ENCODE measurements around the gene CEP131.
A peak's percentile ranks its signal among the peaks of the same experiment; 100 is the strongest.

The CEP131 gene

DNA sequence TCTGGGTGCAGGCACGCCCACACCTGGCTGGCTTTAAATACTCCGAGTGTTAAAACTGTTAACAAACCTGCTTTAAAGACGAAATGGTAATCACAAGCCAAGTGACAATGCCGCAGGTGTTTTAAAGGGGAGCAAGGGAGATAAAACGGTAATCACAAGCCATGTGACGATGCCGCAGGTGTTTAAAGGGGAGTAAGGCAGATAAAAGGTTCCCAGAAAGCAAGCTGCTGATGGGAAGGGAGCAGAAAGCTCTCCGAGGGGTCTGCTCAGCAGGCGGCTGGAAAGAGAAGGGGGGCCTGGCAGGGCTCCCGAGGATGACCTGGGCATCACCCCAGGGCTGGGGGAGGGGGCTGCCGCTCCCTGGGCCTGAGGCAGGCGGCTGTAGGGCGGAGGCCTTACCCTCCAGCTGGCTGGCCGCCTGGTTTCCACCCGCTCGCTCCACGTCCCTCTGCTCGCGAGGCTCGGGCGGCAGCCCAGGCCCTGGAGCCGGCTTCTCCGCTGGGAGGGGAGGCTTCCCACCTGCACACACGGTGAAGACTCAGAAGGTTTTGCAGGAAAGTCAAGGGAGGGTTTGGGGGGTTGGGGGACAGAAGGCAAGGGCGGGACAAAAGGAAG lies 28.4 kb upstream of the CEP131 start:
- DNase-seq = no peak

DNA sequence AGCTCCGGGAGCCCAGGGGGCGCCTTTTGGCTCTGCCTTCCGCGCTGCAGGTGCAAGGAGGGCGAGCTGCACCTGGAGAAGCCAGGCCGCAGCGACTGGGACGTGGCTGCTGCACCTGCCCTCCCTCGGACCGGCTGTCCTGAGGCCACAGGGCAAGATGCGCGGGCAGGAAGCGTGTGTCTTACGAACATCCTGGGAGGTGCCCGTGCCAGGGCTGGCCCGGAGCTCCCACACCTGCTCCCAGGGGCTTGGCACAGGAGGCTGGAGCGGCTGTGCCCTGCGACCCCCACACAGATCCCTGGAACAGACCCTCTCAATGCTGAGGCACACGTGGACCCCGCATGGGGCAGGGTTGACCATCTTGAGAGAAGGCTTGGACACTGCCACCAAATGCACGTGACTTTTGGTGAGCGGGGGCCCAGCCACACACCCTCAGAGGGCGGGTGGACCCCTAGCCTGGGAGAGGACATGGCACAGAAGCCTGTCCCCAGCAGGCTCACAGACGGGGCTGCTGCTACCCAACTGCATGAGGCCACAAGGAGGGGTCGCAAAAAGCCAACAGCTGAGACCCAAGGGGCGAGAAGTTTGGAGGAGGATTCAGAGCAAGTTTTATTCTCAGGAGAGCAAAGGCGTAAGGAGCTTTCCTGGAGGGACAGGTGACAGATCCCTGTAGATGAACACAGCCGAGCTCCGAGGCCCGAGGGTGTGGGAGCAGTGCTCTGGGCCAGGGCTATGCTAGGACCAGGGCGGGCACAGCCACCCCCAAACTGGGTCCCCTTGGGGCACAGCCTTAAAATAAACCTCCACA lies 27.7 kb upstream of the CEP131 start:
- no peak for DNase-seq

DNA sequence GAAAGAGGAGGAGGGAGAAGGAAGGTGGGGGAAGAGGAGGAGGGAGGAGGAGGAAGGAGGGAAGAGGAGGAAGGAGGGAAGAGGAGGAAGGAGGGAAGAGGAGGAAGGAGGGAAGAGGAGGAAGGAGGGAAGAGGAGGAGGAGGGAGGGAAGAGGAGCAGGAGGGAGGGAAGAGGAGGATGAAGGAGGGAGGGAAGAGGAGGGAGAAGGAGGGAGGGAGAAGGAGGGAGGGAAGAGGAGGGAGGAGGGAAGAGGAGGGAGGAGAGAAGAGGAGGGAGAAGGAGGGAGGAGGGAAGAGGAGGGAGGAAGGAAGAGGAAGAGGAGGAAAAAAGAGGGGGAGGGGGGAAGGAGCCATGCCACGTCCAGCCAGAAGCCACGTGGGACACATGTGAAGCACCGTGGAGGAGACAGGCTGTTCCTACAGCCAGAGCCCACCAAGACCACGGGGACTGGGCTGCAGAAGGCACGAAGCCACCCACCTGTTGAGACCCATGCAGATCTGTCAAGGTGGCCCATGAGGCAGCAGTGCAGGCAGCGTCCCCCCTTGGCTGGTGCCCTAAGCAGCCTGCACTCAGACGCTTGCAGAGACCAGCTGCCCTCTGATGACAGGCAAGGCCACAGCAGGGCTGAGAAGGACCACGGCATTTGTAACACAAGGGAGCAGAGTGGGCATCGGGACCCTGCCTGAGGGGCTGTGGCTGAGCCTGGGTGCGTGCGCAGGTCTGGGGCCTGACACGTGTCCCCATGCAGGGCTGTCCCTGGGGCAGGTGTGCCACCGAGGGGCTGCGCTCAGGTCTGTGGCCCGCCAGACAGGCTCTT lies 26.7 kb upstream of the CEP131 start:
- DNase-seq = peak in 1 of 5 experiments; percentile 35

DNA sequence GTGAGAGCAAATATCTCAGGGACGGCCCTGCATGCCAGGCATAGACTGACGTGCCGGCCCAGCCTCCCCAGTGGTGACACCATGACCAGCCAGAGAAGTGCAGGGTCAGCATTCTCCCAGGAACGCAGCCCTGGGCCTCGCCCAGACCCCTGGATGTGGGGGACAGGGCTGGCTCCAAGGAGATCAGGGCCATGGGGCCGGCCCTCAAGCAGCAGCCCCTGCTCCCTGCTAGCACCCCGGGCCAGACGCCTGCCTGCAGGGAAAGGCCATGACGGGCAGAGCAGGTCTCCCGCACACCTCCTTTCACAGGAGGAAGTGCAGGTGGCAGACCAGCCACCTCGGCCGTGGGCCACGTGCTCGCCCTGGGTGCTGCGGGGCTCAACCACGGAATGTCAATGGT lies 25.9 kb upstream of the CEP131 start:
- no peak for DNase-seq

DNA sequence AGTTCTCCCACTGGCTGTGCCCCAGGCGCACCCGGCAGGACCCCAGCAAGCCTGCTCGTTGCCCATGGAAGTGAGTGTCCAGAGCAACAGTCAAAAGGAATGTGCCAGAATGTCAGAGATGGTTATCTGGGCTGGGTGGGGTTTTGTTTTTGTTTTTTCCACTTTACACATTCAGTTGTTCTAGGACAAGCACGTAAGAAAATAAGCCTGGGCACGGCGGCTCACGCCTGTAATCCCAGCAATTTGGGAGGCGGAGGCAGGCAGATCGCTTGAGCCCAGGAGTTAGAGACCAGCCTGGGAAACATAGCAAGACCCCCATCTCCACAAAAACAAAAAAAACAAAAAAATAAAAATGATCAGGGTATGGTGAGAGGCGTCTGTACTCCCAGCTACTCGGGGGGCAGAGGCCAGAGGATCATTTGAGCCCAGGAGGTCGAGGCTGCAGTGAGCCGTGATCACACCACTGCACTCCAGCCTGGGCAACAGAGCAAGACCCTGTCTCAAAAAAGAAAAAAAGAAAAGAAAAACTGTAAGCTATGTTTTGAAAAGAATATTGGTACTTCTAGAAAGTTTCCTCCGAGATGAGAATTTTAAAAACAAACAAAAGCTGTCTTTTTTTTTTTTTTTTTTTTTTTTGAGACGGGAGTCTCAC lies 24.7 kb upstream of the CEP131 start:
- no peak for DNase-seq

DNA sequence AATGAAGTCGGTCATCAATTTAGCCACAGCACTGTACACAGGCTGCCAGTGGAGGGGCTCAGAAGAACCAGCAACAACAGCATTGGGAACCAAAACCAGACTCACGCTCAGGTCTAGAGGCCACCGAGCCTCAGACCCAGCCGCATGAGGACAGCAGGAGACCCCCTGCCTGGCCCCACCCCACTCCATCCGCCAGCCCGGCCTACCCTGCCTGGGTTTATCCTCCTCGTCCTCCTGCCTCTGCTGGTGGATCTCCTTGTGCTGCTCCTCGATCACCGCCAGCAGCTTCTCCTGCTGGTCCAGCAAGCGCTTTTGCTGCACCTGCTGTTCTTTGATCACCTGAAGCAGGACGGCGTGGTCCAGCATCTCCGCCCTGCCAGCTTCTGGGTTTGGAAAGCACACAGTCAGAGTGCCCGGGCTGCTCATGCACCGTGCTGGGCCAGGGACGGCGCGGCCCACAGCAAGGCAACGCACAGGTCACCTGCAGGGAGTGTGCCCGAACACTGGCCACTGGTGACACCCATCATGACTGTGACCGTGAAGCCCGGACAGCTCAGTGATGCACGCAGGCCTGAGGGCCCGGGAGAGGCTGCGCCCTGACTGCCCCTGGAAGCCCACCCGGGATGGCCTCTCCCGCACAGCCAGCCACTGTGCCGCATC lies 24.0 kb upstream of the CEP131 start:
- DNase-seq = no peak

DNA sequence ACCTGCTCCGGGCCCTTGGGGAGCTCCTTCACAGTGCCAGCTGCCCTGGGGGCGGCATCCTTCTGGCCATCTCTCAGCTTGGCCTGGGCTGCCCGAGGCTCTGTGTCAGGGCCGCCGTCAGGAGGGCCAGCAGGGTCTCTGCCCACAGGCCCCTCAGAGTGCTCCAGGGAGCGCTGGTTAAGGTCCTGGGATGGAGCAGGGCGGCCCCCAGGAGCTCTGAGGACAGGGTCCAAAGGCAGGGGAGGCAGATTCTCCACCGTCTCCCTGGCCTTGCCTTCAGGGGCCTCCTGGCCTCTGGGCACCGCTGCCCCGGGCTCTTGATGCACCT lies 23.5 kb upstream of the CEP131 start:
- DNase-seq = no peak

DNA sequence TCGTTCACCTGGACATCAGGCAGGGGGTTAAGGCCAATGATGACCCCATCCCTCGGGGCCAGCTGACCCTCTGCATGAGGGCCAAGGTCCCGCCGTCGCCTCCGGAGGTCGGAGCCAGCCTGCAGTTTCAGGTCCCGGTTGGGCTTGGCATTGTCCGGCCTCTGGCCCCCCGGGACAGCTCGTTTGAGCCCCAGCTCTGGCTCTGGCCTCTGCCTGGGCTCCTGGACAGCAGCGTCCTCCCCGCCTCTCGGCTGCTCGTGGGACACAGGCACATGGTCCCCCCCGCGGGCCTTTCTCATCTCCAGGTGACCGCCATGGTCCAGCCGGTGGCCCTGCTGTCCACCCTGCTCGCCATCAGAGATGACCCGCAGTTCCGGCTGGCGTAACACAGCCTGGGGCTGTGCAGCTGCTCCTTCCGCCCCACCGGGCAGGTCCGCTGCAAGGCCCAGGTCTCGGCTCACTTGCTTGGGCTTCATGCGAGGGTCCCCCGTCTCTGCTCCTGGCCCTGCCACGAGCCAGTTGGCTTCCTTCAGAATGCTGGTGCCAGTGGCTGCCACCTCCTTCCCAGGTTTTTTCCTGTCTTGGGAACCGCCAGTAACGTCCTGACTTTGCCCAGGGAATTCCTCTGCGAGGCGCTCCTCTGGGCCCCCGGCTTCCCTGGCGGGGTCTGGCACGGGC lies 23.0 kb upstream of the CEP131 start:
- DNase-seq = no peak

DNA sequence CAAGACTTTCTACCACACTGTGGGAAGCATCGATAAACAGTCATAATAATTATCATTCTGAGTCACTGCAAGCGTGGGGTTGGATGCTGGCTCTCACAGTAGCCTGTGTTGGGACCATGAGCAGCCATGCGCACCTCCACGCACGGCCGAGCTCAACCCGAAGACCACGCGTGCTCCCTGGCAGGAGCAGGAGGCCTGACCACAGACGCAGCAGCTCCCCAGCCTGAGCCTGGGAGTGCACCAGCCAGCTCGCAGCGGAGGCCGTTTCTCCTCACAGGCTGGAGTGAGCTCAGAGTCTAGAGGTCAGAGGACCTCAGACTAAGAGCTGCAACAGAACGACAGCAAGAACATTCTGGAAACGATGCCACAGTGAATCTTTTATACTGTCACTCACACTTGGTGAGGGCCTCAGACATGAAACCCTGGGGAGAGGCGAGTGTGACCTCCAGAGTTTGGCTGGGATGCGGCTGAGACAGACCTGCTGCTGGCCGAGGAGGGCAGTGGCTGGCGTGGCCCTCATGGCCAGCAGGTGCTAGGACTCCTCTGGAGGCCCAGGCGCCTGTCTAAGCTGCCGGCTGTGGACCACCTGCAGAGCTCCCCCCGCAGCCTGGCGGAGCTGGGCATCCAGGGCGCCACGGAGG lies 22.4 kb upstream of the CEP131 start:
- peak in 1 of 5 experiments; percentile 64 for DNase-seq

DNA sequence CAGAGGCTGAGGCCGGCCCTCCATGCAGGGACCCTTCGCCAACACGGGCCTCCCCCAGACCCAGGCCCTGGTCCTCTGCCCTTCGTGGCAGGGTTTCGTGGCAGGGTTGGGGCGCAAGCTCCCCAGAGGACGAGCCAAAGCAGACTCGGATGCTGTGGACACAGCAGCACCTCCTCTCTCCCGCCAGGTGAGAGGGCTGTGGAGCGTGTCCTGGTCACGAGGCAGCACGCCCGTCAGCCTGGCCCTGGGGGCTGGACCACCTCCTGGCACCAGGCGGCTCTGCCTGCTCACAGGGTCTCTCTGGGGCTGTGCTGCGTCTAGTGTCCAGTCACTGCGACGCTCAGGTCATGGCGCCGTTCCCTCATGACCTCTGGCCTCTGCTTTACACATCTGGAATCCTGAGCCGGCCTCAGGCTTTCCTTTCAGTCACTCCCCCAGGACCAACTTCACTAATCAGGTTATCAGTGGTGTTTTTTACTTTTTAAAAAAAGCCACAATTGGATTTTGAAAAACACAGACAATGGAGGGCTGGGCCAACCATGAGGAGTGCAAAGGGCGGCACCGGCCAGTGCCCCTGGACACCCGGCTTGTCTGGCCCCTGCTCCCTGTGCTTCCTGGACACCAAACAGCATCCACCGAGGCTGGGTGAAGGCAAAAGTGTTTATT lies 21.7 kb upstream of the CEP131 start:
- DNase-seq = no peak

DNA sequence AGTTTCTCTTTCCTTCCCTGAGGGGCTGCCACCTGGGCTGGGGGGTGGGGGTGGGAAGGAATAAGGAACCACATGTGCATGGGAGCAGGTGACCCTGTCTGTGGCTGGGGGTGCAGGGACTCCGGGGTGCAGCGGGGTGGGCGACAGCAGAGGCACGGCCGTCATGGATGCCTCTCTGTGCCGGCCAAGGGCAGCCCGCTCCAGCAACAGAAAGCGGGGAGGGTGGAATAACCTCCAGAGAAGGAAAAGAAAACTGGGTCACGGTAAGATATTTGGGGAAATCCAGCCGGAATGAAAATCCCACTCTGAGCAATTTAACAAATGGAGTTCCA lies 20.5 kb upstream of the CEP131 start:
- no peak for DNase-seq

DNA sequence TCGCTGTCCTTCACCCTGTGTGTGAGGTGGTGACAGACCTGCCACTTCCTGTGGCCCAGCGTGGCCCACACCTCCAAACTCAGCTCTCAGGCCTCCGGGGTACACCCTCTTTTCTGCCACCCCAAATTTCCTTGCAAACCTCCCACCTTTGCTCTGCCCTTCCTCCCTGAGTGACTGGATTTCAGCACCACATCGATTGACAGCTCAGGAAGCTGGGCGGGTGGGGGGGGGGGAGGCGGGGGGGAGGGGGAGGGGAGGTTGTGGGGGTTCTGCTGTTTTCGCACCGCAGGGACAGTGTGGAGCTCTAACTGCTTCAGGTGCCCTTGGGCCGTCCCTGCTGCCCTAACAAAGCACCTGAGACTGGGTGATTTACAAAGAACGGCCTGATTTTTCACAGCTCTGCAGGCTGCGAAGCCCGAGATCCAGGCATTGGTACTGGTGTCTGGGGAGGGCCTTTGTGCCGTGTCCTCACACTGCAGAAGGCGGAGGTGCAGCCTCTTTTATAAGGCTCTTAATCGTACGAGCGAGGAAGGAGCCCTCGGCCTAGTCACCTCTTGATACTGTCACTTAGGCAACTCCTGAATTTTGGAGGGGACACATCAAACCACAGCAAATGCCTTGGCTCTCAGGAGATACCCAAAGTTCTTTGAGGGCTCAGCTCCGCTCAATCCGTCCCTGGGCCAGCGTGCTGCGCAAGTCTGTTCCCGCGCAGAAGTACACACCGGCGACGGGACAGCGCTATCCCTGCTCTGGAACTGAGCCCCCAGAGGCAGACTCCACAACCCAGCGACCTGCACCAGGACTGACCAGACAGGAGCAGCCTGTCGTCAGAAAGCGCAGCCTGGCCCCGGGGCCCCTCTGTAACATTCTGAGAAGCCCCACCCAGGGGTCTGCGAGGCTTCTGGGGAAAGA lies 19.9 kb upstream of the CEP131 start:
- DNase-seq = no peak

DNA sequence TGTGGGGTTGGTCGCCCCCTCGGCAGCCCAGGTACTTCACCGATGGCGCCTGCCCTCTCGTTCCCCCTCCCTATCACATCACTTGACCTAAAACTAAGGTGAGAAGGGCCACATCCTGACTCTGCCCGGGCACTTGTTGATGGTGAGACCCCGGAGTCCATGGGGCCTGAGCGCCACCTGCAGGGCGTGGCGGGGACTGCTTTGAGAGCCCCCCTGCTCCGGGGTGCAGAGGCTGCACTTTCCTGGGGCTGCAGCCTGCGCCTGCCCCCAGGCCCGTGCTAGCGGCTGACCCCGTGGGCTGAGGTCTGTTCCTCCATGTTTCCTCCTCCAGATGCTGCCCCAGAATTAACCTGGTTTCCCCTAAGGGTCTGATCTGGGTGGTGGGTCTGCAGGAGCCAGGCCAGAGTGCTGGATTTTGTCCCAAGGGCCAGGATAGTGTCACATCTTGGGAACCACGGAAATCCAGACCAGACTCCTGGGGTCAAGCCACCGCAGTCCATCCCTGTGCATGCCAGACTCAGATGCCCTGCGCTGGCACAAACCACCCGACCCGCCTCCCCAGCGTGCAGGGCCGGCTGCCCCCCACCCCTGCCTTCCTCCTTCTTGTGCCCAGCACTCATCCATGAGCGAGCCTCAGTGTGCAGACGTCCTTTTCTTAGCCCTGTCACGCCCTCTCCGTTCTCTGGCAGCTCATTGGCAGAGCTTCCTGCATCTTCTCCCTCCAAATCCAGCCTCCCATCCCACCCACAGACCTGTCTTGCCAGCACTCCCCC lies 19.1 kb upstream of the CEP131 start:
- DNase-seq = peak in 4 of 5 experiments; percentile 38 to 55 (median 44)

DNA sequence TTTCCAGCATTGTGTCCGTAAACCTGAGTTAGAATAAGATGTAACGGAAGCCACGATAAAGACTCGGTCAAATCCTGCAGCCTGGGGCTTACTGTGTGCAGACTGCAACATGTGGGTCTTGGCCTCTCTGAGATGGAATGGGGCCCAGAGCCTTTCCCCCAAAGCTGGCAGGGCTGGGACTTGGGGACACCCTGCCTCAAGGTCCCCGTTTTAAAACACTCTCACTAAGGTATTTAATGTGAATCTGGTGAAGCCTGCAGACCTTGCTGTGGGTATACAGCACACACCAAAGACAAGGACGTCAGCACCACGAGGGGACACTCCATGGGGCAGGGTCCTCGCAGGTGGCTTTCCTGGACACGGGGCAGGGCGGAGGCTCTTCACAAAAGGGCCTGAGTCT lies 18.4 kb upstream of the CEP131 start:
- no peak for DNase-seq

DNA sequence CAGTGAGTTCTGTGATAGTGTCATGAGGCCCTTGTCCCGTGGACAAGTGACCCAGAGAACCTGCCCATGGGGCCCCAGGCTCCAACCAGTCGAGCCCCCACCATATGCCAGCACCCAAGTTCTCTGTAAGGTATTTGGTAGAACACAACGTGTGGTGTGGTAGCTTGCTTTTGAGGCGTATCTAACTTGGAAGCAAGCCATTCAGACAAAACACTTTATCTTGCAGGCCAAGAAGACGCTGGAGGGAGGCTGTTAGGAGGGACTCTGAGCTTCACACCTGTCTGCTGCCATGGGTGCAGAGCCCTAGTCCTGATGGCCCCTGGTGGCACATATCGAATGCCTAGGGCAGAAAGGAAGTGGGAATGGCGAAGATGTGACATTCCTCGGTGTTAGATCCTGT lies 18.0 kb upstream of the CEP131 start:
- no peak for DNase-seq

DNA sequence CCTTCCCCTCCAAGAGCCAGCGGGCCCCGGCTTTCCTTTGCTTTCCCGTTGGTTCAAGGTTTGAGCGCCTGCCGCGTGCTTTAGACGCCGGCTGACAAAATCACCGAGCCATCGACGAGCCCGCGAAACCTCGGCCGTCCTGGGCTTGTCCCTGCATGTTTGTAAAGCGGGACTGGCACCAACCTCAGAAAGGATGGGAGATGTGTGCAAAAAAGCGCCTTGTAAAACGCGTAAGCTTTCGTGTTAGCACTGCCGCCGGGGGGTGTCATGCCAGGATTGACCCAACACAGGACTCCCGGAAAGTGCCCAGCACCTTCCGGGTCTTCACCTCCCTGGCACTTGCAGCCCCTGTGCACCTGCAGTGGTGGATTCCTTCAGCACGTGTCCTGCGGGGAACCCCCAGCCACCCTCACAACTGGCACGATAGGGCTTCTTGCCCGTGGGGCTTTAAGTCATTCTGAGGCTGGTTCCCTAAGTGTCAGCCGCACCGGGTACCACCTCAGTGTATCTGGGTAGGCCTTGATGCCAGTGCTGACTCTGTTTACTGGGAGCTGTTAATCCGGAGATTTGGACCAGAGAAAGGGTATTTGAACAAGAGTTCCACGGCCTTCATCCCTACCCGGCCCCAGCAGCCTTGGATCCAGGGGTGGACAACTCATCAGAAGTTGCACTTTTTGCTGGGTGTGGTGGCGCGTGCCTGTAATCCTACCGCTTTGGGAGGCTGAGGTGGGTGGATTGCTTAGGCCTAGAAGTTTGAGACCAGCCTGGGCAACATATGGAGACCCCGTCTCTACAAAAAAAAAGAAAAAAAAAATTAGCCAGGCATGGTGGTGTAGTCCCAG lies 17.2 kb upstream of the CEP131 start:
- peak in 4 of 5 experiments; percentile 24 to 69 (median 38) for DNase-seq

DNA sequence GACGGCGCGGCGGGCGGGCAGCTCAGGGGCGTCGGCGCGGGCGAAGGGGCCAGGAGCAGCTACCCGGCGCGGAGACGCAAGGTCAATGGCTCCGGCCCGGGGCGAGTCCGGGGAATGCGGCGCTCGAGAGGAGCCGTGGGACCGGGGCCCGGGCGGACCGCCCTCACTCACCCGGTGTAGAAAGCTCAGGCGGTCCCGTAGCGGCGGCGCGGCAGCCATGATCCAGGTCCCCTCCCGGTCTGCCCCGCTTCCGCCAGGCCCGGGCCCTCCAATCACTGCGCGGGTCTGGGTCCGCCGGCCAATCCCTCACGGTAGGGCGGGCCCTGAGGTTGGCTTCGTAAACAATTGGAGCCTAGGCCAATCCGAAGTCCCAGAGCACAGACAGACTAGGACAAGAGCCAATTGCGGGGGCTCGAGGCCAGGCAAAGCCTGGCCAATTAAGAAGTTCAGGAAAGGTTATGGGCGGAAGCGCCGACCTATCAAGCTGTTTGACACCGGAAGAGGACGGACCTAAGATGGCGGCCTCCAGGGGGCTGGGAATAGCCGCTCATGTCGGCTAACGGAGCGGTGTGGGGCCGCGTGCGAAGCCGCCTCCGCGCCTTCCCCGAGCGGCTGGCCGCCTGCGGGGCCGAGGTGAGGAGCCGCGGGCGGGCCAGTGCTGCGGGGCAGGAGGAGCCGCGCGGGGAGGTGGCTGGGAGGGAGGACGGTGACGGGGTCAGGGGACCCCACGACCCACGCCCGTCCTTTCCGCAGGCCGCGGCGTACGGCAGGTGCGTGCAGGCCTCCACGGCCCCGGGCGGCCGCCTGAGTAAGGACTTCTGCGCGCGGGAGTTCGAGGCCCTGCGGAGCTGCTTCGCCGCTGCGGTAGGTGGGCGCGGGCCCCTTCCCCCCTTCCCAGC lies 16.3 kb upstream of the CEP131 start, which contains the start of the genes NDUFAF8 and TEPSIN:
NDUFAF8 (plus strand) TSS at position 504 of the 899 bp plus-strand sequence; CDS start at position 550, 46 bp downstream.
TEPSIN (minus strand) TSS at position 241 of the 899 bp plus-strand sequence; CDS start at position 219, 22 bp downstream.
- DNase-seq = peak; percentile 89 to 99 (median 94)
